Trophoblast cell (in vitro differentiated cells and primary cell): ENCODE measurements around the gene CAMK2B.

ENCODE experiments used
- DNase-seq, 2 donors: peaks; one replicate each; pipeline ENCODE4 v3.0.0-alpha.2; 2016
- H2AFZ ChIP-seq: 2 replicates; pipeline ENCODE4 v1.6.1; 2013; ENCODE audit warnings: low read length, moderate library complexity, mild to moderate bottlenecking; ENCODE audit not compliant: insufficient read depth, poor library complexity
- H2AK5ac ChIP-seq: 2 replicates; pipeline ENCODE4 v1.6.1; 2013; ENCODE audit warnings: mild to moderate bottlenecking, low read length
- H2BK120ac ChIP-seq: 2 replicates; pipeline ENCODE4 v1.6.1; 2013; ENCODE audit warnings: low read length, mild to moderate bottlenecking, moderate library complexity; ENCODE audit not compliant: insufficient read depth, poor library complexity
- H2BK12ac ChIP-seq: 2 replicates; pipeline ENCODE4 v1.6.1; 2013; ENCODE audit warnings: mild to moderate bottlenecking, low read length, moderate library complexity
- H2BK5ac ChIP-seq: 2 replicates; pipeline ENCODE4 v1.6.1; 2013; ENCODE audit warnings: low read length, low read depth, moderate library complexity, mild to moderate bottlenecking; ENCODE audit not compliant: poor library complexity
- H3K14ac ChIP-seq: 2 replicates; pipeline ENCODE4 v1.6.1; 2013; ENCODE audit warnings: mild to moderate bottlenecking, low read length
- H3K18ac ChIP-seq: 2 replicates; pipeline ENCODE4 v1.6.1; 2013; ENCODE audit warnings: mild to moderate bottlenecking, low read length
- H3K23ac ChIP-seq: 2 replicates; pipeline ENCODE4 v1.6.1; 2013; ENCODE audit warnings: low read length
- H3K27ac ChIP-seq: 2 replicates; pipeline ENCODE4 v1.5.1; 2013; ENCODE audit warnings: low read depth, mild to moderate bottlenecking, inconsistent platforms, low read length, moderate library complexity
- H3K27me3 ChIP-seq: 2 replicates; pipeline ENCODE4 v1.6.1; 2013; ENCODE audit warnings: inconsistent platforms, mild to moderate bottlenecking, low read length, moderate library complexity; ENCODE audit not compliant: insufficient read depth
- H3K36me3 ChIP-seq, 2 experiments: 1 replicate in 1 of 2; 2 replicates in 1 of 2; pipeline ENCODE4 v1.6.1; 2013; ENCODE audit warnings: low read length in 2 of 2, mild to moderate bottlenecking in 2 of 2, moderate library complexity in 1 of 2; ENCODE audit not compliant: insufficient read depth in 2 of 2, control insufficient read depth in 1 of 2
- H3K4ac ChIP-seq: 2 replicates; pipeline ENCODE4 v1.6.1; 2013; ENCODE audit warnings: low read depth, mild to moderate bottlenecking, low read length, moderate library complexity
- H3K4me1 ChIP-seq, 2 experiments: 1 replicate in 1 of 2; 2 replicates in 1 of 2; pipeline ENCODE4 v1.6.1; 2013; ENCODE audit warnings: low read length in 2 of 2, mild to moderate bottlenecking in 2 of 2, moderate library complexity in 1 of 2; ENCODE audit not compliant: insufficient read depth in 2 of 2, control insufficient read depth in 1 of 2
- H3K4me2 ChIP-seq: 2 replicates; pipeline ENCODE4 v1.6.1; 2013; ENCODE audit warnings: inconsistent platforms, mild to moderate bottlenecking, low read length, moderate library complexity
- H3K4me3 ChIP-seq: 2 replicates; pipeline ENCODE4 v1.5.1; 2013; ENCODE audit warnings: mild to moderate bottlenecking, low read depth, low read length, inconsistent platforms
- H3K79me1 ChIP-seq: one replicate; pipeline ENCODE4 v1.6.1; 2013; ENCODE audit warnings: low read length
- H3K79me2 ChIP-seq: 2 replicates; pipeline ENCODE4 v1.6.1; 2013; ENCODE audit warnings: low read length, mild to moderate bottlenecking; ENCODE audit not compliant: control insufficient read depth, insufficient read depth, poor library complexity
- H3K9ac ChIP-seq: 2 replicates; pipeline ENCODE4 v1.6.1; 2013; ENCODE audit warnings: mild to moderate bottlenecking, low read length
- H3K9me3 ChIP-seq: 2 replicates; pipeline ENCODE4 v1.6.1; 2013; ENCODE audit warnings: low read depth, mild to moderate bottlenecking, control low read depth, inconsistent platforms, low read length; ENCODE audit not compliant: insufficient read depth
- H4K12ac ChIP-seq: 2 replicates; pipeline ENCODE4 v1.6.1; 2013; ENCODE audit warnings: low read depth, mild to moderate bottlenecking, low read length, moderate library complexity
- H4K8ac ChIP-seq: 2 replicates; pipeline ENCODE4 v1.6.1; 2013; ENCODE audit warnings: low read depth, mild to moderate bottlenecking, low read length, moderate library complexity
- H4K91ac ChIP-seq: one replicate; pipeline ENCODE4 v1.6.1; 2013; ENCODE audit warnings: low read depth, mild to moderate bottlenecking, low read length, moderate library complexity
- WGBS: extraction: QIAGEN DNeasy Blood & Tissue Kit; methylation state at CpG from one replicate; pipeline ENCODE4 v1.1.7; 2013; ENCODE audit warnings: missing lambda C conversion rate; ENCODE audit not compliant: insufficient read length, insufficient coverage; ENCODE audit errors: extremely low coverage; 5-methylcytosine and 5-hydroxymethylcytosine counted together

Gene CAMK2B

DNA sequence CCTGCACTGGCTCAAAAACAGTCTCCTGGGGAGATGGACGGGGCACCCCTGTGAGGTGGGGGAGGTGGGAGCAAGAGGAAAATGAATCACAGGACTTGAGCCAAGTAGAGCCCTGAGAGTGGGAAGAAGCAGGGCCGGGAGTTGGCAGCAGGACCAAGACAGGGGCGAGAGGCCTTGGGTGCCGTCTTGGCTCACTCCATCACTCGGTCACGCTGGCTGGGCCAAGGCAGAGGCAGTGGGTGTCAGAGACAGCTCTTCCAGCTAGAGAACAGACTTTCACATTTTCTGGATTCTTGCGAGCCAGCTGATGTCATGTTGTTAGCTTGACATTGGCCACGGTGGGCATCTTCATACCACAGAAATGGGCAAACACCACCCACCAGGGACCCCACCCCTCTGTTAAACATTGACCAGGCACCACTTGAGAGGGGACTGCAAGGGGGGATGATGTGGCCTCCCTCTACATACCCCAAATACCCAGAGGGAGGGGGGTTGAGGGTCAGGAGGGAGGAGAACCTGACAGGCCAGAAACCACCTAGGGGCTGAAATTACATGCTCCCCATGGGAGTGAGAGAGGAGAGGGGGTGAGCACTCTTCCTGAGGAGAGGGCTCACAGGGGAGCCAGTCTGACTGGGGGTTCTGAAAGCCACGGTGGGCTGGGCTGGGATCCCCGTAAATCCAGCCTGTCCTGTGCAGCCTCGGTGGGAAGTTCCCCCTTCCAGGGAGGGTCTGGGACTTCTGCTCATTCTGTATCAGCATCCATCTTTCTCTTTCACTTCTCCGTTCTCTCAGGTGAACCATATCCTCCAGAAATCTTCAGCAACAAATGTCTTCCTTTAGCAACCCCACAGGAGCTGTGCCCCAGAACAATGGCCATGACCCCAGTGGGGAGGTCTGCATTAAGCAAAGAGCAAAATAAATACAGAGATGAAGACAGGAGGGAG is 19.6 kb downstream of the CAMK2B start:
- H3K9ac ChIP-seq, result no peak overlapping the region
- no peak overlapping the region for H2AK5ac ChIP-seq
- H2BK12ac ChIP-seq, result no peak overlapping the region
- H3K79me2 ChIP-seq, result no peaks in the 10 kb centered on the region
- no peak for DNase-seq
- no peak overlapping the region for H3K23ac ChIP-seq
- no peak overlapping the region for H3K14ac ChIP-seq
- peaks cover 20% of the 10 kb centered on the region for H3K27me3 ChIP-seq
- peaks cover 0 to 3% of the 10 kb centered on the region in 2 experiments for H3K4me1 ChIP-seq
- H3K9me3 ChIP-seq, result peaks cover 10% of the 10 kb centered on the region
- H4K91ac ChIP-seq, result no peak overlapping the region
- no peaks in the 10 kb centered on the region for H3K36me3 ChIP-seq
- H4K12ac ChIP-seq, result no peak overlapping the region
- H2AFZ ChIP-seq, result no peak overlapping the region
- no peak overlapping the region for H2BK5ac ChIP-seq
- H4K8ac ChIP-seq, result no peak overlapping the region
- H2BK120ac ChIP-seq, result no peak overlapping the region
- no peak overlapping the region for H3K4ac ChIP-seq
- no peak overlapping the region for H3K4me2 ChIP-seq
- no peak overlapping the region for H3K18ac ChIP-seq
- H3K79me1 ChIP-seq, result no peaks in the 10 kb centered on the region
- H3K4me3 ChIP-seq, result no peak overlapping the region
- WGBS, result no CpG with 5 or more reads among the region's 12 CpGs
- H3K27ac ChIP-seq, result no peak overlapping the region

DNA sequence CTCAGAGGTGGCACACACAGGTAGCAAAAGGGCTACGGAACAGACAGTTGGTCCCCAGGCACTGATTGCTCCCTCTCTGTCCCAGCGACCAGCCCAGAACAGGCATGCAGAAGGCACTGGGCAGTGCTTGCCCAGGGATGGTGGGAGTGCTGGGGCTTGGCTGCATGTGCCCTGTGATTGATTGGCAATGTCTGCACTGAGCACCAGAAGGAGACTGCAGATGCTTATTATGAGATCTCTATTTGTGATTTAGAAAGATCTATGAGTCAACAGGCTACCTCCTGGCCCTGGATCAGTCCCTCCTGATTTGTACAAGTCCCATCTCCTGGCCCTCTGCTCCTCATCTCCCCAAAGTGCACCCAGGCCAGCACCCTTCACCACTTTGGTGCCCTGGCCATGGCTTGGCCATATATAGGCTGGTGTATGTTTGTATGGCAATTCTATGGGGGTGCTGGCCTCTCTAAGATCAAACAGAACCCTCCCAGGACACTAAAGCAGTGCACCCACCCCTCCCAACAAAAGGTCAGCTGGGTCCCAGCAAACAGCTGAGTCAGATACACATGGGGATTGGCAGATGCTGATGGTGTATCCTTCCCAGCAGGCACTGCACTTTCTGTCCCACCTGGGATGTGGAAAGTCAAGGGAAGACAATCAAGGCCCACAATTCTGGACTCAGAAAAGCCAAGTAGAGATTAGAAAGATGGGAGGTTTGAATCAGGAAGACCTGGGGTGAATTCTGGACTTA is 30.9 kb downstream of the CAMK2B start:
- peaks cover 3% of the 10 kb centered on the region for H3K9me3 ChIP-seq
- H3K9ac ChIP-seq, result no peak overlapping the region
- no peak overlapping the region for H4K12ac ChIP-seq
- no peak overlapping the region for H2BK12ac ChIP-seq
- H3K4me3 ChIP-seq, result no peak overlapping the region
- H3K79me2 ChIP-seq, result no peaks in the 10 kb centered on the region
- no peak overlapping the region for H4K8ac ChIP-seq
- H3K4me1 ChIP-seq, result no peaks in the 10 kb centered on the region
- H4K91ac ChIP-seq, result no peak overlapping the region
- no peak overlapping the region for H3K4me2 ChIP-seq
- no peaks in the 10 kb centered on the region for H3K79me1 ChIP-seq
- no peak overlapping the region for H2AK5ac ChIP-seq
- no peak overlapping the region for H2AFZ ChIP-seq
- H3K18ac ChIP-seq, result no peak overlapping the region
- H3K23ac ChIP-seq, result no peak overlapping the region
- no peaks in the 10 kb centered on the region for H3K27me3 ChIP-seq
- H2BK5ac ChIP-seq, result no peak overlapping the region
- no peak overlapping the region for H3K27ac ChIP-seq
- no CpG with 5 or more reads among the region's 2 CpGs for WGBS
- H3K14ac ChIP-seq, result no peak overlapping the region
- H3K4ac ChIP-seq, result no peak overlapping the region
- no peak for DNase-seq
- H2BK120ac ChIP-seq, result no peak overlapping the region
- no peaks in the 10 kb centered on the region for H3K36me3 ChIP-seq

DNA sequence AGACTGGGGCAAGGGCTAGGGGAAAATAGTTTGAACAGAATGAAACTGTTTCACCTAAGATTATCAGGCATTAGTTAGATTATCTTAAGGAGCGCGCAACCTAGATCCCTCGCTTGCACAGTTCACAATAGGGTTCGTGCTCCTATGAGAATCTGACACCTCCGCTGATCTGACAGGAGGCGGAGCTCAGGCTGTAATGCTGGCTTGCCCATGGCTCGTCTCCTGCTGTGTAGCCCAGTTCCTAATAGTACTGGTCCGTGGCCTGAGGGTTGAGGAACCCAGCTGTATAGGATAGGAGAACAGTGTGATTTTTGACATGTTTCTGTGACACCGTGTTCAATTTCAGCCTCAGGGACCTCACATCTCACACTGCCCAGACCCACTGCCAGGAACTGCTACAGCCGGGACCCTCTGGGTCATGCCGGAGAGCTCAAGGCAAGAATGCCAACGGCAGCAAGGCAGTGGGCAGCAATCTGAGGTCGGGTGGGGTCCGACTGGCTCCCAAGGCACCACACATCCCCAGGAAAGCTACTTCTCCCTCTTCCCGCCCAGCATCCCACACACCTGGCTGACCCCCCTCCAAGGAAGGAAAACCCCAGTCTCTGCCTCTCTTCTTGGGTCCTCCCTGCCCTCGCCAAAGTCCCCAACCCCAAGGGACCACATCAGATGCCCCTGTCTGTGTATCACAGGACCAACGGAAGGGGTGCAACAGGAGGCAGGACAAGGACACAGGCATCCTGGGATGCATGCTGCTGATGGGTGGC is 31.7 kb downstream of the CAMK2B start:
- Histone ChIP-seq H4K12ac (no peak overlapping the region), H4K91ac (no peak overlapping the region), H2BK5ac (no peak overlapping the region), H3K4me1 (no peaks in the 10 kb centered on the region), H2BK120ac (no peak overlapping the region), H2BK12ac (no peak overlapping the region), H3K9me3 (peaks cover 3% of the 10 kb centered on the region), H2AFZ (no peak overlapping the region), H3K4me2 (no peak overlapping the region), H3K18ac (no peak overlapping the region), H3K4ac (no peak overlapping the region), H3K27ac (no peak overlapping the region), H3K79me2 (no peaks in the 10 kb centered on the region), H3K4me3 (no peak overlapping the region), H3K79me1 (no peaks in the 10 kb centered on the region), H3K36me3 (no peaks in the 10 kb centered on the region), H2AK5ac (no peak overlapping the region), H3K23ac (no peak overlapping the region), H3K9ac (no peak overlapping the region), H3K27me3 (no peaks in the 10 kb centered on the region), H3K14ac (no peak overlapping the region), H4K8ac (no peak overlapping the region)
- WGBS, result no CpG with 5 or more reads among the region's 17 CpGs
- no peak for DNase-seq

DNA sequence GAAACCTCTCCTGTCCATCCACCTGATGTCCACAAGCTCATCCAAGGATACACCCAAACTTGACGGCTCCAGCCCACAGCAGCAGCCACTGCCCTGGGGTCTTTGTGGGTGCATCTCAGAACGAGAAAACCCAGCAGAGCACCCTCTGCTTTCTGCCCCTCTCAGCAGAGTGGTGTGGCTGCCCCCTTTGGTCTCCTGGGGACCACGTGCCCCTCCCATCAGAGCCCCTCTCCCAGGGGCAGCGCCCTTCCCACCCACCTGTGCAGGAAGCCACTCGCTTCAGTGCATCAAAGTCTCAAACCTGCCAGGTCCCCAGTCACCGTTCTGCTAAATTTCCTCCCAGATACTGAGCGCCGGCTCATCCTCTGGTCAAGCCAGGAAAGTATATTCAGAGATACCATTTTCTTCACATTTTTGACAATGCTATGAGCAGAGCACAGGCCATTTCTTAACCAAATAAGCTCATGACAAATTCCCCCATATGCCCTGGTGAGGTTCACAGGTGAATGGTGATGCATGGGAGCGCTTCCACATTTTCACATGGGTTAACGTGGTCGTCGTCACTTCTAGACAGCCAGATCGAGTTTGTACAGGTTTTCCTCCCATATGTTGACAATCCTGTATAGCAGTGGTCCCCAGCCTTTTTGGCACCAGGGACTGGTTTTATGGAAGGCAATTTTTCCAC is 32.4 kb downstream of the CAMK2B start:
- H3K36me3 ChIP-seq, result no peaks in the 10 kb centered on the region
- peaks cover 3% of the 10 kb centered on the region for H3K9me3 ChIP-seq
- H4K8ac ChIP-seq, result no peak overlapping the region
- H3K18ac ChIP-seq, result no peak overlapping the region
- H4K91ac ChIP-seq, result no peak overlapping the region
- H2AFZ ChIP-seq, result no peak overlapping the region
- no peak overlapping the region for H3K27ac ChIP-seq
- H3K23ac ChIP-seq, result no peak overlapping the region
- no peaks in the 10 kb centered on the region for H3K79me1 ChIP-seq
- no peak overlapping the region for H3K14ac ChIP-seq
- H4K12ac ChIP-seq, result no peak overlapping the region
- H3K9ac ChIP-seq, result no peak overlapping the region
- no peak for DNase-seq
- no peak overlapping the region for H2BK5ac ChIP-seq
- no peak overlapping the region for H3K4me3 ChIP-seq
- no peak overlapping the region for H3K4ac ChIP-seq
- no peak overlapping the region for H2AK5ac ChIP-seq
- H3K79me2 ChIP-seq, result no peaks in the 10 kb centered on the region
- no peak overlapping the region for H3K4me2 ChIP-seq
- H2BK120ac ChIP-seq, result no peak overlapping the region
- H2BK12ac ChIP-seq, result no peak overlapping the region
- WGBS, result no CpG with 5 or more reads among the region's 13 CpGs
- no peaks in the 10 kb centered on the region for H3K27me3 ChIP-seq
- H3K4me1 ChIP-seq, result no peaks in the 10 kb centered on the region
